Activated CD4-positive, CD25-positive, alpha-beta regulatory T cell treated with anti-CD3 and anti-CD28 coated beads, Interleukin-2, amount 50 U/mL, for 24 hours (primary cell): ENCODE results near the gene ZMYM5.
"Not testable (repeated sequence)": the region's sequence is repeated elsewhere in the genome, so short reads cannot be mapped to it uniquely, and the experiment has no call there.

ENCODE experiments used
- ATAC-seq, 2 donors: fragments of 150-1000 bp; cut with Tn5 transposase; one replicate each; pipeline ENCODE4 v1.10.0; 2021; ENCODE audit warnings: mild to moderate bottlenecking in 1 of 2, moderate library complexity in 1 of 2

The ZMYM5 gene

DNA sequence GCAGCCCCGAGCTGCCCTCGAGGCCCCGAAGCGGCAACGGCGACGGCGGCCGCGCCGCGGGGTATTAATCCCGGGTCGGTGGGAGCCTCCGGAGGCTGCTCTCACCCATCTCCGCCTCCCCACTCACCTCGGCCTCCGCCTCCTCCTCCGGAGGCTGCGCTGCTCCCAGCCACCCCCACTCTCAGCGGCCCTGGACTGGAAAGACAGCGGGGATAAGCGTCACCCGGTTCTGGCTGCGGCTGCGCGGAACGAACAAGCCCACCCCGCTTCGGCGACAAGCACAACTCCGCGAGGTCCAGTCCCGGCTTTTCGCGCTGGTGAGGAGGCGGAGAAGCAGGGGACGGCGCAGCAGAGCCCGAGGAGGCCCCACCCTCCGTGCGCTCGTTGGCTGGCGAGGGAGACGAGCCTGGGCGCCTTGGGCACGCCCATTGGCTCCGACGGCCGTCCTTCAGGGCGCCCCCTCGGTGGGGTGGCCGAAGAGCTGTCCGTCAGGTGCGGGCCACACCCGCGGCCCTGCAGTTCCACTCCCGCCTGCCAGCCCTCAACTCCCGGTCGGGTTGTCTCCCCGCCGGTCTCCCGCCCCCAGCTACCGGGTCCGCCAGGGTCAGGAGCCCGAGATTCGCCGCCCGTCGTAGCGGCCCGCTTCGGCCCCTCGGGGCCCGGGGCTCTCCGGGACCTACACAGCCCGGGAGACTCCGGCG lies at the start of gene ZMYM5:
Gene ZMYM5, minus strand, starts transcription at position 327 of the 701 bp plus-strand sequence. CDS start 11,469 bp downstream, outside the sequence.
- peak; percentile 92 for ATAC-seq

DNA sequence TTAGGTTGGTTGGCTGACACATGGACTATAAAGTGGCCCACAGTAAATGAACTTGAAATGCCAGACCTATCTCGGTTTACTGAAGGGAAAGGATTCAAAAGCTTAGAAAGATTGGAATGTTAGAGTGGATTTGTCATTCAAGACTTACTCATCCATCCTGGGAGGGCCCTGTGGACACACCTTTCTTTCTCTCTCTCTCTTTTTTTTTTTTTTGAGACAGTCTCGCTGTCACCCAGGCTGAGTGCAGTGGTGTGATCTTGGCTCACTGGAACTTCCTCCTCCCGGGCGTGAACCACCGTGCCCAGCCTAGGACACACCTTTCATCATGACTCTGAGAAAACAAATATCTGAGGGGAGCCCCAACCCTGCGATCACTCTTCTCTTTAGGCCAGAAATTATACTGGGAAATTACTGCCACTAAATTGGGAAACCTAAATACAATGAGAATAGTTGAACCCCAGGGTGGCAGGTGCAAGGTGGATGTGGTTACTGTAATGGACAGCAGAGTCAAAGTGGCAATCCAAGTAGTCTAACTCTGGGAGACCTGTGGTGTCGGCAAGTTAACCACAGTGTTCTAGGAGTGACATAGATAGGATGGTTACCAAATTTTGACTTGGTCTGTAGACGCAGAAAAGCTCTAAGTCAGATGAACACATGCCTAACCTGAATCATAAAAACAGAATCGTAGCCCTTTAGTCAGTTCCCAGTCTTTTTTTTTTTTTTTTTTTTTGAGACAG lies 47.1 kb upstream of the ZMYM5 start:
- ATAC-seq, result no peak

DNA sequence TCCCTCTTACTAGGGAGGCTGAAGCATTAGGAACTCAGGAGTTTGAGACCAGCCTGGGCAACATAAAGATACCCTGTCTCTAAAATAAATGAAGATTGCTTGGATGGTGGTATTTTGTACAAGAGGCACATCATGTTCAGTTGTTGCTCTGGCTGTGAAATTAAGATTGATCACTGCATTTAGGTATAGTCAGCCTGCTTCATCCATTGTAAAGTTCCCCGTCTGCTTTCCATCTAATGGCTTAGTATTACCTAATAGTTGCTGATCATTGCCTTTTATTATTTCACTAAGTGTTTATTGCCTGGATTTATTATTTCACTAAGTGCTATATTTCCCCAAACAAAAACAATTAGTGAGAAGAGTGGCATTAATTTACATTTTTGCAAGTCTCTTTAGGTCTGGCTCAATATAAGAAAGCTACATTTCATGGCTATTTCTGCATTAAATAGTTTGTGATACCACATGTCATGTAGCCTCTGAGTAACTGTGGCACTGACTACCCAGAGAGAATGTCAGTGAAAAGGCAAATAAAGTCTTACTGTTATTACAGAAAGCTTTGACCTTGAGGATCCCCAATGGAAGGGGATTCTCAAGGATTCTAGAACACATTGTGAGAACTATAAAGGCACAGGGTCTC lies 45.0 kb upstream of the ZMYM5 start:
- no peak for ATAC-seq

DNA sequence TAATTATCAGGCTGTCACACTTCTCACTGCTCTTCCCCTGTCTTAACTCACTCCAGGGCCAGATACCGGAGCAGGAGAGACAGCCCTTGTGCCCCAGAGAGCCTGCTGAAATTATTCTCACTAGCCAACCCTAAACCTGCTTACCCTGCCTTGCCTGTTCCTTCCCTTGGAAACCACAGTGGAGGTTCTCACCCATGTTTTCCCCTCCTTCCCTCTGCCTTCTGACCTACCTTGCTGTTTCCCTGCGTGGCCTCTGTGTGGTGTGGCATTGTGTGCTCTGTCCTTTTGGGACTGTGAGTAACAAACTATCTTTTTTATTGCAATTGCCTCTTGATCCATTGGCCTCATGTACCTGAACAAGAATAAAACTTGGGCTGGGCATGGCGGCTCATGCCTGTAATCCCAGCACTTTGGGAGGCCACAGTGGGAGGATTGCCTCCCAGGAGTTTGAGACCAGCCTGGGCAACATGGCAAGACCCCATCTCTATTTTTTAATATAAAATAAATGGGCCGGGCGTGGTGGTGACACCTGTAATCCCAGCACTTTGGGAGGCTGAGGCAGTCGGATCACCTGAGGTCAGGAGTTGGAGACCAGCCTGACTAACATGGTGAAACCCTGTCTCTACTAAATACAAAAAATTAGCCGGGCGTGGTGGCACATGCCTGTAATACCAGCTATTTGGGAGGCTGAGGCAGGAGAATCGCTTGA lies 42.2 kb upstream of the ZMYM5 start:
- ATAC-seq, result not testable (repeated sequence)

- ATAC-seq, result no peak
Measured at GRCh38 chr13:19890030-19890429, 26.6 kb upstream of the ZMYM5 start.

- no peak for ATAC-seq
Measured at GRCh38 chr13:19888799-19889198, 25.4 kb upstream of the ZMYM5 start.

- ATAC-seq, result no peak
Measured at GRCh38 chr13:19882231-19882630, 18.8 kb upstream of the ZMYM5 start.

DNA sequence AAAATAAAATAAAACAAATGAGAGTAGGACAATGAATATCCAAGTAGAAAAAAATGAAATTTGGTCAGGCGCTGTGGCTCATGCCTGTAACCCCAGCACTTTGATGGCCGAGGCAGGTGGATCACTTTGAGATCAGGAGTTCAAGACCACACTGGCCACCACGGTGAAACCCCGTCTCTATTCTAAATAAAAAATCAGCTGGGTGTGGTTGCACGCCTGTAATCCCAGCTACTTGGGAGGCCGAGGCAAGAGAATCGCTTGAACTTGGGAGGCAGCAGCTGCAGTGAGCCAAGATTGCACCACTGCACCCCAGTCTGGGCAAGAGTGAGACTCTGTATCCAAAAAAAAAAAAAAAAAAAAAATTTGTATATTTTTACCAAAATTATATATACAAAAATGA lies 18.2 kb upstream of the ZMYM5 start:
- ATAC-seq, result no peak

DNA sequence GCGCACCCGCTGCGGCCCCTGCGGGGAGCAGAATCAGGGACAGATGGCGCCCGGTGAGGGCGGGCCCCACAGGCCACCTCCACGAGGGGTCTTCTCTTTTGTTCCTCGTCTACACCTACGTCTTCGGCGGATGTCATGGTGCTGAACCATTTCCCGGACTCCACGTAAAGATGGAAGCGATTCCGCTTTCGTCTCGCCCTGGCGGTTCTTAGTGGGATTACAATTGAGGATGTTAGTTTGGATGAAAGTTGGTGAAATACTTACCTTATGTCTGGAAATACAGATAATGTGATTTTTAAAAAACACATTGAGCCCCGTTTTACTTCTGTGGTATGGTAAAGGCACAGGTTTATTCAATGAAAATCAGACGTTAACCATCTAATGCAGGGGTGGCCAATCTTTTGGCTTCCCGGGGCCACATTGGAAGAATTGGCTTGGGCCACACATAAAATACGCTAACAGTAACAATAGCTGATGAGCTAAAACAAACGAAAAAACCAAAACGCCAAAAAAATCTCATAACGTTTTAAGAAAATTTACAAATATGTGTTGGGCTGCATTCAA lies 1.4 kb upstream of the ZMYM5 start:
- no peak for ATAC-seq

DNA sequence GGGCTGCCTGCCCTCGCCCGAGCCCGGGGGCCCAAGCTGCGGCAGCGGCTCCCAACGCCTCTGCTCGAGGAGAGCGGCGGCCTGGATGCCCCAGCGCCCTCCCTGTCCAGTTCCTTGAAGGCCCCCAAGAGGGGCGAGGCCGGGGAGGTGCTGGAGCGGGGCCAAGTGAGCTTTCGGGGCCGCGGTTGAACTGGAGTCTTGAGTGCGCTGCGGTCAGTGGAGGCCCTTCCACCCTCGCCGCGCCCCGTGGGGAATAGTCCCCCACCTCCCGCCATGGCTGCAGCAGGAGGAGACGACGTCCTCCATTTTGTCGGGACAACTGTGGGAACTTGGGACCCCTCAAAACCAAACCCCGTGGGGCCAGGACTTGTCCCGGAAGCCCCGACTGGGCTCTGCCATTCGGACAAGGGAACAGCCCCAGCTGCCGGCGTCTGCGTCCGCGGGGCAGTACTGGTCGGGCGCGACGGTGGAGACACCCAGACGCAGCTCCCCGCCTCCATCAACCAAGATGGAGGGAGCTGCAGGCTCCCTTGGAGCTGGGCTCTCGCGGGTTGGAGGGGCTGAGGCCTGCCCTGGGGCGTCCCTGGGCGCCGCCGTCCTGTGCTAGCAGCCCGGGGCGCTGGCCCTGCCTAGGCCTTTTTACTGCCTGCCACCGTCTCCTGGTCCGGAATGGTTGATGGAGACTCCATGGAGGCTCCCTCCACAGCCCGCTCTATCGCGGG lies 736 bp upstream of the ZMYM5 start:
- peak; percentile 6 to 13 for ATAC-seq

- ATAC-seq, result no peak
Measured at GRCh38 chr13:19862481-19863313, 752 bp downstream of the ZMYM5 start.

GRCh38 chr13:19861762-19862161 lies 1.7 kb downstream of the ZMYM5 start:
- ATAC-seq, result no peak

DNA sequence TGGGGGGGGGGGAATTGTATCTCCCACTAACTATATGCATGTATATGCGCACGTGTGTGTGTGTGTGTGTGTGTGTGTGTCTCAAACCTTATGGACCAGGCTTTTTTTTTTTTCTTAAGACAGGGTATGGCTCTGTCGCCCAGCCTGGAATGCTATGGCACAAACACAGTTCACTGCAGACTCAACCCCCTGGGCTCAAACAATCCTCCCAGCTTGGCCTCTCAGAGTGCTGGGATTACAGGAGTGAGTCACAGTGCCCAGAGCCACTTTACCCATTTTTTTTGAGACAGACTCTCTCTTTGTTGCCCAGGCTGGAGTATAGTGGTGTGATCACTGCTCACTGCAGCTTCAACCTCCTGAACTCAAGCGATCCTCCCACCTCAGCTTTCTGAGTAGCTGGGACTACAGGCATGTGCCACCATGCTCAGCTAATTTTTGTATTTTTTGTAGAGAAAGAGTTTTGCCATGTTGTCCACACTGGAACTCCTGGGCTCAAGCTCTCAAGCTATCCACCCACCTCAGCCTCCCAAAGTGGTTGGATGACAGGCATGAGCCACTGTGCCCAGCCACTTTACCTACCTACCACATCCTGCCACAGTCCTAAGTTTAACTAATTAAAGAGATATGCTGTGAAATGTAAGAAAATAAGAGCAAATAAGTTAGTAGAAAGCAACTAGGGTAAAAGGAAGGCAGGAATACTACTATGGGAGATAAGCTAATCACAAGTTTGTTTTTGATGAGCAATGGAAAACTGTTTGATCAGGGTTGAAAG lies 2.4 kb downstream of the ZMYM5 start:
- no peak for ATAC-seq

- not testable (repeated sequence) for ATAC-seq
Measured at GRCh38 chr13:19857637-19858036, 5.8 kb downstream of the ZMYM5 start.

DNA sequence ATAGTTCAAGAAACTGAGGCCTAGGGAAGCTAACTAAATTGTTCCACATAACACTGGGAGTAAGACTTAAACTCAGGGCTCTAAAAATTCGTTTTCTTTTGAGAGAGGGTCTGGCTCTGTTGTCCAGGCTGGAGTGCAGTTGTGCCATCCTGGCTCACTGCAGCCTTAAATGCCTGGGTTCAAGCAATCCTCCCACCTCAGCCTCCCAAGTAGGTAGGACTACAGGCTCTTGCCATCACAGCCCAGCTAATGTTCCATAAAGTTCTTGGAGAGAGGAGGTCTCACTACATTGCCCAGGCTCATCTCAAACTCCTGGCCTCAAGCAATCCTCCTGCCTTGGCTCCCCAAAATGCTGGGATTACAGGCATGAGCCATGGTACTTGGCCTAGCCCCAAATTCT lies 10.7 kb downstream of the ZMYM5 start:
- no peak for ATAC-seq

DNA sequence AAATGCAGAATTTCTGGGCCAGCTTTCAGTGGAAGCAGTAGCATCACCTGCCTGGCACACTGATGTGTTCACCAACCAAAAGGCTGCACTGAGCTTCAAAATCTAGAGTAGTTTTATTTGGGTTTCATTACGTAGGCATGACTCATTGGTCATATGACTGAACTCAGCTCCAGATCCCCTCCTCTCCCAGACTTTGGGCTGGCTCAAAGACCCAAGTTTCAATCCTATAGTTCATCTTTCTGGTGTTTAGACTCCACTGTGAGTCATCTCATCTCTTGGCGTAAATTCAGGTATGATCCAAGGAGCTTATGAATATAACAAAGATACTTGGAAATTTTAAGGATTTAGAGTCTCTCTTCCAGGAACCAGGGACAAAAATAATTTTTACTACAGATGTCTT lies 17.7 kb downstream of the ZMYM5 start:
- peak; percentile 67 to 71 for ATAC-seq

DNA sequence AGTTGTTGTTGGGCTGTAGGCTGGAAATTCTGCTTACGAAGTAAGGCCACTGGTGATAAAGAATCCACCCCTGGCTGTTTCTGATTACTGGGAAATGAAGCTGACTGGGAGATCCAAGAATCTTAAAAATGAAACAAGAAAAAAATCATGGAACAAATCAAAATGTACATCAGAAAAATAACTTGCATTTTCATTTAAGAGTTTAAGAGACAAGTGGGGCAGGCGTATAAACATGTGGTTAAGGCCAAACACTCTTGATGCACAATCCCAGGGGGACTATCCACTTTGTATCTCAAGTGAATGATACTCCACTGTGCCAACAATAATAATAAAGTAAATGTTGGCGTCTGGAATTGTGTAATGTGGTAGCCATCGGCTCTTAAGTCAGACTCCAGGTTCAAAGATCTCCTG lies 24.6 kb downstream of the ZMYM5 start:
- no peak for ATAC-seq

GRCh38 chr13:19836472-19836871 lies 27.0 kb downstream of the ZMYM5 start:
- ATAC-seq, result peak; percentile 38 to 55

GRCh38 chr13:19834704-19835103 lies 28.7 kb downstream of the ZMYM5 start:
- no peak for ATAC-seq

- ATAC-seq, result no peak
Measured at GRCh38 chr13:19822673-19823072, 40.8 kb downstream of the ZMYM5 start.
